Ovary (tissue), 9 donors: ENCODE results near the gene KIF7. TPM values are rescaled to one million over a fixed set of nuclear protein-coding genes. Genes with fewer than 3 reads are reported as not detected.

Experiments used
- DNase-seq, 5 donors: peaks; one replicate each; pipeline ENCODE4 v3.0.0-alpha.2; 2019 to 2020
- H3K27ac ChIP-seq, 2 donors: fragments of 200-600 bp; one replicate each; pipeline versions ENCODE4 v1.5.1 to v1.8.0; 2019 to 2022
- H3K27me3 ChIP-seq: fragments of 200-600 bp; one replicate; pipeline ENCODE4 v1.8.0; 2022
- H3K36me3 ChIP-seq: fragments of 200-600 bp; sonication (generic); one replicate; pipeline ENCODE4 v1.5.1; 2019
- H3K4me1 ChIP-seq: one replicate; pipeline ENCODE4 v1.8.1; 2013; ENCODE audit warnings: mild to moderate bottlenecking, moderate library complexity; ENCODE audit not compliant: insufficient read depth
- H3K4me3 ChIP-seq: fragments of 200-600 bp; sonication (generic); one replicate; pipeline ENCODE4 v1.5.1; 2017
- H3K9me3 ChIP-seq, 2 donors: fragments of 200-600 bp in 1 of 2; sonication (generic) in 1 of 2; one replicate each; pipeline versions ENCODE4 v1.5.1 to v1.8.1; 2013 to 2019; ENCODE audit warnings: mild to moderate bottlenecking in 1 of 2, moderate library complexity in 1 of 2
- CTCF ChIP-seq, 3 donors: fragments of 450-650 bp in 2 of 3; fragments of 200-600 bp in 1 of 3; IDR thresholded peaks; one replicate each; pipeline versions ENCODE4 v1.5.1 to v1.8.0; 2016 to 2022; ENCODE audit warnings: antibody characterized with exemption in 3 of 3, mild to moderate bottlenecking in 1 of 3
- EP300 ChIP-seq: sonication (generic); formaldehyde crosslinking; IDR thresholded peaks from one replicate; pipeline ENCODE4 v1.6.1; 2017; ENCODE audit warnings: antibody characterized with exemption
- POLR2A ChIP-seq: fragments of 450-650 bp; IDR thresholded peaks from one replicate; pipeline ENCODE4 v1.6.1; 2017; ENCODE audit warnings: antibody characterized with exemption, mild to moderate bottlenecking, moderate library complexity
- WGBS, 3 donors: extraction: QIAGEN DNeasy Blood & Tissue Kit in 1 of 3; methylation state at CpG; one replicate each; pipeline versions ENCODE4 v1.1.5 to v1.1.7; 2013 to 2017; 5-methylcytosine and 5-hydroxymethylcytosine counted together
- intact Hi-C, 4 donors: fragments of 100-400 bp; cut with DNase I; formaldehyde crosslinking; loops; one replicate each; pipeline versions ENCODE4 v1.11.0 to v1.15.1; 2022 to 2023
- polyA plus RNA-seq, 2 donors: library from polyadenylated mRNA; stranded (reverse); fragments of 200-250 nt in 1 of 2; fragments of 350-450 nt in 1 of 2; fragmentation: Illumina TruSeq in 1 of 2; extraction: RNeasy Lipid Tissue Mini Kit (QIAGEN cat#74804) in 1 of 2; gene quantifications; one replicate each; pipeline ENCODE4 v1.2.3, GENCODE V29; 2013 to 2014
- total RNA-seq, 7 donors: library from RNA; depleted of rRNA in 2 of 7; stranded (reverse); fragments of >200 nt in 2 of 7; fragmentation: NEBNext Ultra II Directional in 3 of 7; extraction: Animal tissue kit (Norgen Biotek cat#: 25700) in 3 of 7; gene quantifications; one replicate each; pipeline versions ENCODE4 v1.1.0 to v1.2.4, GENCODE V29; 2016 to 2023
- donor health status: DM: no; HTN: no; CAD: no; lungs with moderate emphysema.
- donor health status: DM: no; HTN: no; CAD: no.
- donor health status: Bipolar disorder and iron deficiency.
- donor health status: DM: yes; HTN: yes; CAD: no.
- donor health status: DM: no; HTN: no; CAD: no.
- donor health status: DM: yes; HTN: yes; CAD: no.

Gene KIF7
- total and polyA plus RNA-seq, 9 donors: 1.5 to 16.3 (median 10.6) TPM

- Histone ChIP-seq H3K4me1 (peaks cover 15% of the 10 kb centered on the region), H3K4me3 (no peak overlapping the region), H3K27ac (peak overlapping the region in 1 of 2 donors; percentile 80), H3K36me3 (no peaks in the 10 kb centered on the region), H3K9me3 (no peaks in the 10 kb centered on the region), H3K27me3 (no peaks in the 10 kb centered on the region)
- no peak for DNase-seq
- 93 to 98% (median 96%) methylated on average over 2 of the region's 2 CpGs for WGBS, 3 donors
- no peak for TF ChIP-seq CTCF (IDR thresholded peaks at IDR 0.05)
- no peak for TF ChIP-seq EP300
- TF ChIP-seq POLR2A: no peak
- intact Hi-C loops: no loop called here
Observed at GRCh38 chr15:89681146-89681545, 25.9 kb upstream of the KIF7 start.

- Histone ChIP-seq H3K4me1 (peaks cover 15% of the 10 kb centered on the region), H3K27ac (peak overlapping the region; percentile 30 to 80), H3K4me3 (no peak overlapping the region), H3K27me3 (no peaks in the 10 kb centered on the region), H3K9me3 (no peaks in the 10 kb centered on the region), H3K36me3 (no peaks in the 10 kb centered on the region)
- 28 to 34% (median 29%) methylated on average over 5 of the region's 5 CpGs for WGBS, 3 donors
- intact Hi-C loops: no loop called here
- peak; percentile 74 to 86 (median 78) for DNase-seq
- TF ChIP-seq POLR2A: no peak
- TF ChIP-seq CTCF (IDR thresholded peaks at IDR 0.05): no peak
- TF ChIP-seq EP300: no peak
Observed at GRCh38 chr15:89680282-89680873, 25.1 kb upstream of the KIF7 start.

- 90 to 98% (median 90%) methylated on average over 2 of the region's 2 CpGs for WGBS, 3 donors
- H3K27me3 ChIP-seq: no peaks in the 10 kb centered on the region
- TF ChIP-seq EP300 (no peak), CTCF (IDR thresholded peaks at IDR 0.05) (no peak), POLR2A (no peak)
Observed at GRCh38 chr15:89679212-89679611, 23.9 kb upstream of the KIF7 start, which contains the start of gene PLIN1. PLIN1 (minus strand) TSS chr15:89679367; CDS start chr15:89677489, 1,878 bp downstream.

GRCh38 chr15:89677381-89677780, 22.1 kb upstream of the KIF7 start:
- WGBS, 3 donors: 90 to 100% (median 90%) methylated on average over 1 of the region's 1 CpG
- Histone ChIP-seq H3K36me3 (no peaks in the 10 kb centered on the region), H3K9me3 (no peaks in the 10 kb centered on the region), H3K4me3 (no peak overlapping the region), H3K27me3 (no peaks in the 10 kb centered on the region), H3K27ac (no peak overlapping the region), H3K4me1 (peaks cover 19% of the 10 kb centered on the region)
- intact Hi-C loops: no loop called here
- TF ChIP-seq CTCF (IDR thresholded peaks at IDR 0.05) (no peak), EP300 (no peak), POLR2A (no peak)
- no peak for DNase-seq

More at GRCh38 chr15:89679212-89679611, 23.9 kb upstream of the KIF7 start, which contains the start of gene PLIN1:
- H3K9me3 ChIP-seq: no peaks in the 10 kb centered on the region
- no peak within 1 kb of the TSS for H3K4me3 ChIP-seq
- intact Hi-C loops: no loop called here
- DNase-seq: no peak
- no peaks in the 10 kb centered on the region for H3K36me3 ChIP-seq
- H3K4me1 ChIP-seq: peaks cover 15% of the 10 kb centered on the region
- peak within 1 kb of the TSS; percentile 30 to 80 for H3K27ac ChIP-seq
